Peyer's patch (tissue), 4 donors: ENCODE results near the gene HRH1.

Source experiments
- POLR2A ChIP-seq, 2 donors: fragments of 450-650 bp; IDR thresholded peaks; one replicate each; pipeline ENCODE4 v1.5.1; 2017; ENCODE audit warnings: antibody characterized with exemption in 2 of 2, mild to moderate bottlenecking in 2 of 2, moderate library complexity in 2 of 2
- TF ChIP-seq, protein P1 (sequence below), 6 experiments: fragments of 450-650 bp in 4 of 6; fragments of 200-600 bp in 2 of 6; sonication (generic) in 1 of 6; IDR thresholded peaks; one replicate each; pipeline ENCODE4 v1.5.1; 2017 to 2019; ENCODE audit warnings: antibody characterized with exemption in 6 of 6, mild to moderate bottlenecking in 3 of 6, moderate library complexity in 1 of 6

DNA sequence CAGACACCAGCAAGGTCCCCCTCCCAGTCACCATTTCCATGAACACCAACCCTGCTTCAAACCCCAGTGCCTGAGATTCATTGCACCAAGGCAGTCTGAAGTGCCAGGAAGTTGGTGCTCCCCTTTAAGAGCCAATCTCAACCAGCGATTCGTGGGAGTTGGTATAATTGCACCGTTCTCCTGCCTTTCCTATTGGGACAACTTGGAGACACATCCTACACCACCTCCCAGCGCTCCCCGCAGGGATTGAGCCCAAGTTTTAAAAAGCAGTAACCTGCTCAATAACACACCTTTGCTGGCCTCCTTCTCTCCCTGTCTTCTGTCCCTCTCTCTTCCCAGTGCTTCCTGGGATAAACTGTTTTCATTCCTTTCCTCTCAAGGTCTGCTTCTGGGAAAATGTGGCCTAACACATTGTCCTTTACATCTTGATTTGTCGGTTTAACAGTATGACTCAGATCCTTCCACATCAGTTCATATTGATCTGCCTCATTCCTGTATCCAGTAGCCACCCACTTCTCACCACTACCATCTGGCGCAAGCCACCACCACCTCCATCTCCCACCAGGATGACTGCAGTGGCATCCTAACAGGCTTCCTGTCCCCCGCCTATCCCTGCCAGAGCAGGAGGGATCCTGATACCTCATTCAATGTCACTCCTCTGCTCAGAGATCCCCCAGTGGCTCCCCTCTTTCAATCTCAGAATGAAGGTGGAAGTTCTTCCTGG lies 37.8 kb upstream of the HRH1 start:
- TF ChIP-seq, protein P1, sequence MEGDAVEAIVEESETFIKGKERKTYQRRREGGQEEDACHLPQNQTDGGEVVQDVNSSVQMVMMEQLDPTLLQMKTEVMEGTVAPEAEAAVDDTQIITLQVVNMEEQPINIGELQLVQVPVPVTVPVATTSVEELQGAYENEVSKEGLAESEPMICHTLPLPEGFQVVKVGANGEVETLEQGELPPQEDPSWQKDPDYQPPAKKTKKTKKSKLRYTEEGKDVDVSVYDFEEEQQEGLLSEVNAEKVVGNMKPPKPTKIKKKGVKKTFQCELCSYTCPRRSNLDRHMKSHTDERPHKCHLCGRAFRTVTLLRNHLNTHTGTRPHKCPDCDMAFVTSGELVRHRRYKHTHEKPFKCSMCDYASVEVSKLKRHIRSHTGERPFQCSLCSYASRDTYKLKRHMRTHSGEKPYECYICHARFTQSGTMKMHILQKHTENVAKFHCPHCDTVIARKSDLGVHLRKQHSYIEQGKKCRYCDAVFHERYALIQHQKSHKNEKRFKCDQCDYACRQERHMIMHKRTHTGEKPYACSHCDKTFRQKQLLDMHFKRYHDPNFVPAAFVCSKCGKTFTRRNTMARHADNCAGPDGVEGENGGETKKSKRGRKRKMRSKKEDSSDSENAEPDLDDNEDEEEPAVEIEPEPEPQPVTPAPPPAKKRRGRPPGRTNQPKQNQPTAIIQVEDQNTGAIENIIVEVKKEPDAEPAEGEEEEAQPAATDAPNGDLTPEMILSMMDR (IDR thresholded peaks at IDR 0.05) = no peak
- no peak for TF ChIP-seq POLR2A (IDR thresholded peaks at IDR 0.05)
